NCI-H345 (cell line): ENCODE data around the gene FANCB.

Source experiments
- DNase-seq: peaks from one replicate; lab custom pipeline; 2025; lab: John Stamatoyannopoulos, UW

FANCB gene

DNA sequence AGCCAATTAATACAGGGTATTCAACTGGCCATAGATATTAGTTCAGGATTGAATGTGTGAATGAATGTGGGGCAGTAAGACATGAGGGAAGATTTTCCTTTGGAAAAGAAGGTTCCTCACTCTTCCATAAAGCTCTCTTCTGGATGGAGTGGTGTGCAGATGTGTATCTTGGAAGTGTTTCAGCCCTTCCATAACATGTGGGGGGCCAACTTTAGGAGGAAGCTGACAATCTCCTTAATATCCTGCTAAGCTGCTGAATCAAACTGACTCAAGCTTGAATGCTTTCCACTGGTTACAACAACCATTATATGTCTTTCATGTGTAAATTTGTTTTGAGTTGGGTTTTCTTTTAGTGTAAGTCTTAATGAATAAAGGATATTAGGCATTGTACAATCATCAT lies 40.3 kb downstream of the FANCB start:
- no peak for DNase-seq

DNA sequence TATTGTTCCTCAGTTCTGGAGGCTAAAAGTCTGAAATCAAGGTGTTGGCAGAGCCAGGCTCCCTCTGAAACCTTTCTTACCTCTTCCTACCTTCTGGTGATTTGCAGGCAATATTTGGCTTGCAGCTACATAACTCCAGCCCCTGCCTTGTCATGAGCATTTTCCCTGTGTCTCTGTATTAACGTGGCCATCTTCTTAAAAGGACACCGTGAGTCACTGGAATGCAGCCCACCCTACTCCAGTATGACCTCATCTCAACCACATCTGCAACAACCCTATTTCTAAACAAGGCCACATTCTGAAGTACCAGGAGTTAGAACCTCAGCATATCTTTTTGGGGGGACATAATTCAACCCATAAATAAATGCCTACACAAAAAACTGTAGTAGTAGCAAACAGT lies 40.7 kb downstream of the FANCB start:
- DNase-seq = no peak

DNA sequence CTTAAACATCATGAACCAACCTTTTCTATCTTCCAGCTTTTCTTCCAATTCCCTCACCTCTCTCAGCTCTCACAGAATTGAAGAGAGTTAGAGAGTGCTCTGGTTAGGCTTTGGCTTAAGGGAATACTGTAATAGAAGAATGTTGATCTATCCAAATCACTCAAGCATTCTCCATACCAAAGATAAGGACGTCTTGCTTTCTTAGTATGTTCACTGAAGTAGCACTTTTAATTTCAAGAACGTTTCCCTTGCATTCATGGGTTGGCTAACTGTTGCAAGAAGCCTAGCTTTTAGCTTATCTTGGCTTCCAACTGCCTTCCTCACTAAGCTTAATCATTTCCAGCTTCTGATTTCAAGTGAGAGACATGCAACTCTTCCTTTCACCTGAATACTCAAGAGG lies 43.2 kb downstream of the FANCB start:
- DNase-seq = no peak

DNA sequence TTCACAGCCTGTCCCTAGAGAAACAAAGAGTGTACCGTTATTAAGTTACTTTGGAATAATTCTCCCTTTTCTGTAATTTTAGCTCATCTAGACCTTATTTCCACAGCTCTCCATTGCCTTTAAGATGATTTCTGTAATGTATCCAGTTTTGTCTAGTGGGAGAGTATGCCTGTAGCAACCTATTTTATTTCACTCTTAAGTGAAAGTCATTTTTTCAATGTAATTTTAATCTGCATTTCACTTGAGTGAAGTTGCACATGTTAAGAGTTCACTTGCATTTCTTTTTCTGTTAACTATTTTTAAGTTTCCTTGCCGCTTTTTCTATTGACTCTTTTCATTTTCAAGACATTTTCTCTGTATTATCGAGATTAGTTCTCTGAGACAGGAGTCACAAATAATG lies 46.5 kb downstream of the FANCB start:
- DNase-seq = no peak

DNA sequence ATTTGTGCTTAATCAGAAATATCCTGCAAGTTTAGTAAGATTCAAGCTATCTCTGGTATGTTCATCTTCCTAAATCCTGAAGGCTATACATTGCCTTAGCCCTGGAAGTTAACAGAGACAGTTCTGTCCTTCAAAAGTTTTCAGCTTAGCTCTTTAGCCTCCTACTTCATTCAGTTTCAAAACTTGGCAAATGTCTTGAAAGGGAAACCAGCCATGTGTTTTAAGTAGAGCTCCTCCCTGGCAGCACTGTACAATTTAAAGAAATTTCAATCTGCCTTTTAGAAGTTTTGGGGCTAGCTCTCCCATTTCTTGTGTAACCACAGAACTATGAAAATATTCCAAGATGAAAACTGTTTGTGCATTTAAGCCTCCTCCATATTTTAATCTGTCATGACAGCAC lies 47.0 kb downstream of the FANCB start:
- no peak for DNase-seq

DNA sequence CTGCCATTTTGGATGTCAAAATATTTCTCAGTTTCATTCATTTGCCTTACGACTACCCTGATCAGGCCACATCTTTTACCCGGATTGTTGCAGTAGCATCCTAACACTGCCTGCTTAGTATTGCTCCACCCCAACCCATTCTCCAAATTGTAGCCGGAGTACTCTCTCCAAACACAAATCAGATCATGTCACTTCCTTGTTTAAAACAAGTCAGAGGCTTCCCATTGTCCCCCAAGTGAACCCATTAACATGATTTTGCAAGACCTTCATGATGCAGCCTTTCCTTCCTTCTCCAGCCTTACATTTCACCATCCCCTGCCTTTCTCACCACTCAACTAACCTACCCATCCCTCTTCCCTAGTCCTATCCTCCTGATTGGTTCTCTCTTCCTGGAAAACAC lies 53.1 kb downstream of the FANCB start:
- no peak for DNase-seq

DNA sequence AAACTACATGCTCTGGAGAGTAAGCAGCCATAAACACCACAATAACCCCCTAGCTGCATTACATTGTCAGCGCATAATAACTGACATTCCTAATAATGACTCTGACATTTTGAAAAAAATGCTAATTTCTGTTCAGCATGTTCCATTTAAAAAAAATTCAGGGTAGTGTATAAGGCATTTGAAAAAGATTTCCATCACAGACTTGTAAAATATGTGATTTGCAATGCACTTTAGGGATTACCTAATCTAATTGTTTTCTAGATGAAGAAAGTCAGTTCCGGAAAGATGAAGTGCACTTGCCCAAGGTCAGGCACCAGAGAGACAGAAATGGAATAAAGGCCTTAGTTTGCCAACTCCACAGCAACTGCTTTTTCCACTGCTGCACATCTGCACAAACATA lies 55.3 kb downstream of the FANCB start:
- no peak for DNase-seq

DNA sequence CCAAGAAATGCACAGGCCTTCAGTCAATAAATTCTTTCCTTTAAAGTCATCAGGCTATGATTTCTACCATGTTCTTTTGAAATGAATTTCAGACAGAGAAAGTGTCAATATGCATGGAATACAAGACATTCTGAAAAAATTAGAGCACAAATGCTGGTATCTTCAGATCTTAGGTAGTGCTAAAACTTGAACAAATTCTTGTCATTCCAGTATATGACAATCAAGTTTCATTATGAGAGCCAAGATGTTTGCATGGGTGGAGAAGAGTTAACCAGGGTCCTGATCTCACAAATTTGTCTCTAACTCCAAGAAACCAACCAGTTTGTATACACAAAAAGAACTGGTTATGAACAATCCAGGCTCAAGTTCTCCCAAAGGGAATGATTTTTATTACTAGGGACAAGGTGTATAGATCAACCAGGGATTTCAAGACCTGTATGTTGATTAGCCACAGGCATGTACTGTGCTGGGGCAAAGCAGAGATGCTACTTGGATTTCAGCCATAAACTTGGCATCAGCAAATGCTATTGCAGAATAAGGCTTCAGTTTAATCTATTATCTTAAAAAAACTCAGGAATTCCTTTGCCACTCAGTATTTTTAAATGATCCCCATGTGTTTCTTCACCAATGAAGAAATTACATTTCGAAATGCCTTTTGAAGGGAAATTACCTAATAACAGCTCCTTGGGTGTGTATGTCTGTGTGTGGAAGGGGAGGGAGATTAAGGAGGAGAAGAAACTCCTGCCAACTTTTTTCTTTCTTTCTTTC lies 69.7 kb downstream of the FANCB start:
- DNase-seq = no peak

DNA sequence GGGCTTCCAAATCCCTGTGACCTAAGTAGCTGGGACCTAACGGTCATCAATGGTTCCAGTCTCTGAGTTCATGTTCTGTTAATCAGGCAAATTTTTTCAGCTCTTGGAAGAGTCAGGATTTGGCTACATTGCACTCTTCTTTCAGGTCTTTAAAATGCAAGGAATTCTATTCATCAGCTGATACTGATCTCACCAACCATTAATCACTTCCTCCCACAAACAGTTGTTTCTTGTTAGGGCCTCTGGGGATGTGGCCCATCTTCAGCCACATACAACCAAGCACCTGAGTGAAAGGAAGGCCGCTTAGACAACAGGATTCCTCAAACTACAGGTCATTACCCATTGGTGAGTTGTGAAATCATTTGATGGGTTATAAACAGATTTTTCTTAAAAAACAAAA lies 71.7 kb downstream of the FANCB start:
- no peak for DNase-seq

DNA sequence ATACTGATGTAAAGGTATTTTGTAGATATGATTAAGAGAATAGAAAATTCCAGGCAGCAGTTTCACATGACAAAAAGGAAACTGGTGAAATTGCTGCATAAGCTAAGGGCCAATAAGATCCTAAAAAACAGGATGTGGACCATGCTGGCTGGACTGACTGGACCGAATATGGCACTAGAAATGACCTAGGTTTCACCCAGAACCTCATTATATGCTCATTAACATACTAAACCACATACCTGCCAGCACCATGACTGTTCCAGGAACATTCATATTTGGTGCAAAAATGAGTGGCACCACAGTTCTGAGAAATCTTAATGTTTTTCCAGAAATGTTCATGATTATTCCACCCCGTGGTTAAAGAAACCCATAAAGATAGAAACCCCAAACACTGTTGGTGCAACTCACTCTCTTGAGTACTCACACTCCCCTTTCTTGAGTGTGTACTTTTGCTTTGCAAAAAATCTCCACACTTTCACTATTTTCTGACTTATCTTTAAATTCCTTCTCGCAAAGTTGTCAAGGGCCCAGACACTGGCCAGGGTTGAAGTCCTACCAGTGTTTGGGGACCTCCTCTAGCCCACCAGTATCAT lies 74.0 kb downstream of the FANCB start:
- no peak for DNase-seq
